NCI-H2171 treated with DMSO at 0.1 percent for 48 hours (cell line): ENCODE data around the gene CFAP65.

Source experiments
- DNase-seq: peaks from one replicate; lab custom pipeline; 2025; lab: John Stamatoyannopoulos, UW

Gene CFAP65

GRCh38 chr2:218975060-218975777 is 66.1 kb downstream of the CFAP65 start:
- DNase-seq: no peak

- no peak for DNase-seq
Observed at GRCh38 chr2:218970894-218971293, 70.4 kb downstream of the CFAP65 start.

- DNase-seq: peak; percentile 62
Observed at GRCh38 chr2:218964041-218964771, 77.1 kb downstream of the CFAP65 start.

GRCh38 chr2:218963601-218964000 is 77.7 kb downstream of the CFAP65 start:
- DNase-seq: no peak

GRCh38 chr2:218962859-218963492 is 78.3 kb downstream of the CFAP65 start:
- DNase-seq: peak; percentile 95

GRCh38 chr2:218961651-218962570 is 79.4 kb downstream of the CFAP65 start:
- peak; percentile 75 for DNase-seq

- DNase-seq: peak; percentile 72
Observed at GRCh38 chr2:218961229-218961628, 80.1 kb downstream of the CFAP65 start.

- peak; percentile 61 for DNase-seq
Observed at GRCh38 chr2:218960309-218961165, 80.8 kb downstream of the CFAP65 start.

- DNase-seq: peak; percentile 53
Observed at GRCh38 chr2:218959761-218960308, 81.5 kb downstream of the CFAP65 start.

- DNase-seq: peak; percentile 94
Observed at GRCh38 chr2:218959141-218959731, 82.1 kb downstream of the CFAP65 start, which contains the start of gene CDK5R2. TSS of gene CDK5R2 (plus strand) at chr2:218959666. CDS start at chr2:218959821, 155 bp downstream.

- no peak for DNase-seq
Observed at GRCh38 chr2:218958276-218958675, 83.0 kb downstream of the CFAP65 start.

- no peak for DNase-seq
Observed at GRCh38 chr2:218957671-218958070, 83.6 kb downstream of the CFAP65 start.

- DNase-seq: no peak
Observed at GRCh38 chr2:218956039-218956438, 85.3 kb downstream of the CFAP65 start.

- DNase-seq: no peak
Observed at GRCh38 chr2:218954541-218955300, 86.6 kb downstream of the CFAP65 start.

GRCh38 chr2:218953366-218953954 is 87.9 kb downstream of the CFAP65 start:
- no peak for DNase-seq
